ENCODE measurements around the gene EXOG.

DNA sequence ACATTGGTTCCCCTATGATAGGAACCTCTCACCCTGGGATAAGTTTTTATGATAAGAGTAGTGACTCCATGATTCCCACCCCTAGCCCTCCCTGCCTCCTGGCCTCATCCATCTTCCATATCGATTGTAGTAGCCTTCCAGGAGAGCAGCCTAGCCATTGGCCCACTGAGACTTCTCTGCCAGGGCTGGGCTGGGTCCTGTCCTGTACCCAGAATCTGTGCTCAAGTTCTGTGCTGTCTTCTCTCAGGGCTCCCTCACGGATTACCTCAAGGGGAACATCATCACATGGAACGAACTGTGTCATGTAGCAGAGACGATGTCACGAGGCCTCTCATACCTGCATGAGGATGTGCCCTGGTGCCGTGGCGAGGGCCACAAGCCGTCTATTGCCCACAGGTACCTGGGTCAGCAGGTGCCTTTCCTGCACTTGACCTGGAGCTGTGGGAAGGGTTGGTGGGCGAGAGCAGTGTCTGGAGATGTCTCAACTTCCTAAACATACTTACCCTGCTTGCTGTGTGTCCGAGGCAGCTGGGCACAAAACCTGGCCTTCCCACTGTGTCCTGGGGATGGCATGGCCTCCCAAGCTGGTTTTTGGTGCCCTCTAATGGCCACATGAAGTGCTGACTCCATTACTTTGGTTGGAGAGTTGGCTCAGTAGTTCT lies 16.6 kb upstream of the EXOG start:
- TF ChIP-seq, protein P1, sequence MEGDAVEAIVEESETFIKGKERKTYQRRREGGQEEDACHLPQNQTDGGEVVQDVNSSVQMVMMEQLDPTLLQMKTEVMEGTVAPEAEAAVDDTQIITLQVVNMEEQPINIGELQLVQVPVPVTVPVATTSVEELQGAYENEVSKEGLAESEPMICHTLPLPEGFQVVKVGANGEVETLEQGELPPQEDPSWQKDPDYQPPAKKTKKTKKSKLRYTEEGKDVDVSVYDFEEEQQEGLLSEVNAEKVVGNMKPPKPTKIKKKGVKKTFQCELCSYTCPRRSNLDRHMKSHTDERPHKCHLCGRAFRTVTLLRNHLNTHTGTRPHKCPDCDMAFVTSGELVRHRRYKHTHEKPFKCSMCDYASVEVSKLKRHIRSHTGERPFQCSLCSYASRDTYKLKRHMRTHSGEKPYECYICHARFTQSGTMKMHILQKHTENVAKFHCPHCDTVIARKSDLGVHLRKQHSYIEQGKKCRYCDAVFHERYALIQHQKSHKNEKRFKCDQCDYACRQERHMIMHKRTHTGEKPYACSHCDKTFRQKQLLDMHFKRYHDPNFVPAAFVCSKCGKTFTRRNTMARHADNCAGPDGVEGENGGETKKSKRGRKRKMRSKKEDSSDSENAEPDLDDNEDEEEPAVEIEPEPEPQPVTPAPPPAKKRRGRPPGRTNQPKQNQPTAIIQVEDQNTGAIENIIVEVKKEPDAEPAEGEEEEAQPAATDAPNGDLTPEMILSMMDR (IDR thresholded peaks at IDR 0.05; ENCODE audit: insufficient read depth, low read length, poor library complexity, severe bottlenecking): peak; percentile 92
- TF ChIP-seq EZH2phosphoT487 (conservative IDR thresholded peaks at IDR 0.05; ENCODE audit: low read length): no peak

All from SU-DHL-6 (cell line).